GM19468 (cell line): ENCODE measurements around the gene PPP1R27.

Experiments
- ATAC-seq: cut with Tn5 transposase; IDR thresholded peaks from one replicate; pipeline ENCODE4 v1.9.1; 2021; ENCODE audit warnings: mild to moderate bottlenecking, moderate library complexity, moderate number of reproducible peaks; ENCODE audit not compliant: unreplicated experiment; ENCODE audit errors: extremely low read depth

PPP1R27 gene

DNA sequence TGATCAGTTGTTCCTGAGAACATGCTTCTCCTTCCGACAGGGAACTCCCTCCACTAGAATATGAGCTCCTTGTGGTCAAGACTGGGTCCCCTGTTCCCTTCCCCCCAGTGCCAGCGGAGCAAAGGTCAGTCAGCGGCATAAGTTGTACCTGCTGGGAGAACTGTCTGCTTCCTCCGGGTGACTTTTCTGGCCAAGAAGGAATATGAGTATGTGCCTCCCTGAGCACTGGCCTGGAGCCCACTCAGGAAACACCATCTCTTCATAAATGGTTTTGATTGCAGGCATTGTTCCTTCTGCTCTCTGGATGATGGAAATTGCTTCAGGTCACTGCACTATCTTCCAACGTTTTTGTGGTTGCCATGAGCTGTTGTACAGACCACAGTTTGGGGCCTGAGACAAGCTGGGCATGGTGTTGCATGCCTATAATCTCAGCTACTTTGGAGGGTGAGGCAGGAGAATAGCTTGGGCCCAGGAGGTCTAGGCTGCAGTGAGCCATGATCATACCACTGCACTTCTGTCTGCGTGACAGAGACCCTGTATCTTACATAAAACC lies 28.3 kb upstream of the PPP1R27 start:
- ATAC-seq, result no peak

DNA sequence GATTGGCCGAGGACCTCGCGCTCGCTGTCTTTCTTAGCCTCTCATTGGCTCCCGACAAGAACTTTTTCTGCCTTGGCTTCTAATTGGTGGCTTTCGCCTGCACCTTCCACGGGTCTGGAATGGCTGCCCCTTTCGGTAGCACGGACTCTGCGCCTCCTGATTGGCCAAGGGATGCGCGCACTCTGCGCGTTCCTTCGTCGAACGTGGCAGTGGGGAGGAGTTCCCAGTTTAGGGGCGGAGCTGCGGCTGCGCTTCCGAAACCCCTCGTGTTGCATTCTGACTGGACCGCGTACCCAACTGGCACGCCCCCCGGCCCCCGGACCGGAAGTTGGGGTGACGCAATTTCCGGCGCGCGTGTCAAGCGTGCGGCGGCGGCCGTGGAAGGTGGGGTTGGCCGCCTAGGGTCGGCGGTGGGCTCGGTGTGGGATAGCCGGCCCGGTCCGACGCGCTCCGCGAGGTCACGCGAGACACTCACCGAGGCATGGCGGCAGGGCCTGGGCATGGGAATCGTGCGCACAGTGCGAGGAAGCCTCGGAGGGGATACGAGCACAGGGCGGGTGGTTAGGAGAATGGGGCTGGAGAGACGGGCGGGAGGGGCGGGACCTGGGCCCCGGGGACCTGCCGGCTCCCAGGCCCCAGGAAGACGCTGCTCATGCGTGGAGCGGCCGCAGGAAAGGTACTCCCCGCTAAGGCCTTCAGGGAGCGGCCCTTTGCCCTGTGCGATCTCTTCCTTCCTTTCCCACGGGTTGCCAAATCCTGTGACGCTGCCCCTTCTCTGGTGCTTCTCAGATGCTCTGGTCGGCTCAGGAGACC lies 26.1 kb upstream of the PPP1R27 start:
- peak; percentile 74 for ATAC-seq

DNA sequence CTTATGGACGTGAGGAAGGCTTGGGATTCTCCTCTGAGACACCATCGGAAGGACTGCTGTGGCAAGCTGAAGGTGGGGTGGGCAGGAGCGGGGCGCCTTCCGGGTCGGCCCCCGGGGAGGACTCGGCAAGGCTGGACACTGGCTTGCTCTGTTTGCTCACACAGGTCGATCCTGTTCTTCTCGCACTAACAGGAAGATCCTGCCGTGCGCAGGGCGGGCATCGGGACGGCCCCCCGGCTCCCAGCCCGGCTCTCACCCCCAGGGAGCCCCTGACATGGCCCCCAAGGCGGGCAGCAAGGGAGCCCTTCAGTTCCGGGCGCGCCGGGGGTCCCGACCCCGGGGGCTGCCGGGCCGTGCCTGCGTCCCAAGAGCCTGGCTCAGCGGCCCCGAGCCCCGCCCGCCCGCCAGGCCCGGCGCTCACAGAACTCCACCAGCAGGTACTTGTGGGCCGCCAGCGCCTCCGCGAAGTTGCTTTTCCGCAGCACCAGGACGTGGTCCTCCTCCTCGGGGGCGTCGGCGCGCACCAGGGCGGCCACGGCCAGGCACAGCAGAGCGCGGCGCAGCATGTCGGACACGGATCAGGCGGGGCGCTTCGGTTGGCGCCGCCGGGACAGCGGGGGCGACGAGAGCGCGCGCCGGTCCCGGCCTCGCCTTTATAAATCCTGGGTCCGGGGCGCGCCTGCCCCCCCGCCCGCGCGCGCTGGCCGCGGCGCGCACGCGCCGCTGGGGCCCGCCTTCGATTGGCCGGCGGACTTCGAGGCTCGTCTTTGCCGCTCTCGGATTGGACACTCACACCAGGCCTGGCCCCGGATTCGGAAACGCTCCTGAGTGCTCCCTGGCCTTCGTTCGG lies 25.3 kb upstream of the PPP1R27 start, which contains the start of gene P4HB:
Gene P4HB (minus strand): TSS at position 630 of the 850 bp plus-strand sequence. CDS start 64 bp downstream, at position 566.
- peak; percentile 0 for ATAC-seq

DNA sequence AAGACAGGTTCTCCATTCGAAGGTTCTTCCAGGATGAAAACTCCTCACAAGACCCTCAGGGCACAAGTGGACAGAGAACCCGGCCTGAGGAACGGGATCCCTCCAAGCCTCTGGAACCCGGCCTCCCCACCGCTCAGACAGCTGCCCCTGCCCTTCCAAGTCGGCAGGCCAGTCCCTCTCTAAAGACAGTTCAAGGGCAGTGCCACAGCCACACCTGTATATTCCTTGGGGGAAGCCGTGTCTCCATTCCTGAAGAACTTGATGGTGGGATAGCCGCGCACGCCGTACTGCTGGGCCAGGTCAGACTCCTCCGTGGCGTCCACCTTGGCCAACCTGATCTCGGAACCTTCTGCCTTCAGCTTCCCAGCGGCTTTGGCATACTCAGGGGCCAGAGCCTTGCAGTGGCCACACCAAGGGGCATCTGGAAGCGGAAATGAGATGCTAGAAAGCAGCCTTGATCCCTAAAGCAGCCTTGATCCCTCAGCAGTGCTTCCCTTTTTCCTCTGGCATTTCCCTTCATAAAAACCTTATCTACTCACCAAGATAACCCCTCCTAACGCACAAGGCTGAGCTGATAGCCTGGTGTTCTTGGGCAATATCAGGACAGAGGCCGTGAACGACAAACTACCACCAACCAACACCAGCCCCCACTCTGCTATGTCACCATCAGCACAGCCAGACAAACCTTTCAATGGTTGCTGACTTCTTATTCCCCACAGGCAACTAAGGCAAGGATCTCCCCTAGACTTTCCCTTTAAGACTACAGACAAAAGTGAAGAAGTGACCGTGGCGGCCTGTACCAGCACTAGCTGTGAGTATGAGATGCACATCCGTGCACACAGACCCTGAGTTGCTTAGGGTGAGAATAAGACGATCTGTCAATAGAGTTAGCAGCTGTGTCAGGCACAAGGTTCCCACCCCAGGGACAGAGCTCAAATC lies 24.4 kb upstream of the PPP1R27 start:
- ATAC-seq, result no peak

- no peak for ATAC-seq
Measured at GRCh38 chr17:81858170-81858966, 23.5 kb upstream of the PPP1R27 start.

GRCh38 chr17:81854974-81855774 lies 20.3 kb upstream of the PPP1R27 start:
- ATAC-seq, result no peak

- ATAC-seq, result no peak
Measured at GRCh38 chr17:81852237-81852636, 17.4 kb upstream of the PPP1R27 start.

- no peak for ATAC-seq
Measured at GRCh38 chr17:81851423-81851822, 16.6 kb upstream of the PPP1R27 start.

DNA sequence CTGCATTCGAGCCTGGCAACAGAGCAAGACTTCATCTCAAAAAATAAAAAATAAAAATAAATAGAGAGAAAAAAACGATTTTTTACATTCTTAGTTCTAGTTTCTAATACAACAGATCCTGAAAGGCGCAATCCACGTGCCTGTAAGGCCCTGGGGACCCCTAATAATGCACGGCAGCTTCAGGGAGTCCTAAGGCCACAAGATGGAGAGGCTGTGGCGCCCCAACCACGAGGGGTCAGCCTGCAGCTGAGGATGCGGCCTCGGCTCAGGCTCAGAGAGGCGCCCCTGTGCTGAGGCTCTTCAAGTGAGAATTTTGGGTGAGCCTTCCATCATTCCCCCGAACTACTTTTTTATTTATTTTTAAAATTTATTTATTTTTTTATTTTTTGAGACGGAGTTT lies 14.6 kb upstream of the PPP1R27 start:
- ATAC-seq, result no peak

- ATAC-seq, result no peak
Measured at GRCh38 chr17:81846743-81847689, 12.2 kb upstream of the PPP1R27 start.

DNA sequence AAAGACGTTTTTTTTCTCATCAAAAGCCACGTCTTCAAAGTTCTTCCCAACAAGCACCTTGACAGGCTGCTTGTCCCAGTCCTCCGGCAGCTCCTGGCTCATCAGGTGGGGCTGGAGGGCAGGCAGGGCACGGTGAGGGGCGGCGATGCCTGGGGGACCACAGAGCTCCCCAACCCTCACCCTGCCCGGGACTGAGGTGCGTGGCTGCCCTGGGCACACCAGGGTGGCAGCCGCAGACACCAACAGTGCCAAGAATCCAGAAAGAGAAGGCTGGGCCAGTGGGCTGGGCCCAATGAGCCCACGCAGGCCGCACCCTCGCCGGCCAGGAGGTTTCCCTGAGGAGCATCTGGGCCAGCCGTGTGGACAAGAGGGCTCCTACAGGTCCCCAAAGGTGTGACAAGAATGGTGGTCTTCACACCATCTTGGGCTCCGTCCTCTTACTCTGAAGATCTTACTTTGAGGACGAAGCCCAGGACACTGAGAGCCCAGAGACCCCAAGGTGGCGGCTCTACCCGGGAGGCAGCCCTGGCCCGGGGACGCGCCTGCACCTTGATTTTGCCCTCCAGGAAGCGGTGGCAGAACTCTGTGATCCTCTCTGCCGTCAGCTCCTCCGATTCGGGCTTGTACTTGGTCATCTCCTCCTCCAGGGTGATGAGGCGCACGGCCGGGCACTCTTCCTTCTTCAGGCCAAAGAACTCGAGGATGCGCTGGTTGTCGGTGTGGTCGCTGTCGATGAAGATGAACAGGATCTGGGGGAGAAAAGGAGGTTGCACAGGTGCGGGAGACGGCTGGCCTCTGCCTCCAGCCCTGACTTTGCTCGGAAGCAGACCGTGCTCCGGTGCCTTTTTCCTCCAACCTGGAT lies 11.3 kb upstream of the PPP1R27 start:
- ATAC-seq, result no peak

- ATAC-seq, result no peak
Measured at GRCh38 chr17:81845361-81845760, 10.5 kb upstream of the PPP1R27 start.

GRCh38 chr17:81844887-81845286 lies 10.0 kb upstream of the PPP1R27 start:
- no peak for ATAC-seq

- ATAC-seq, result no peak
Measured at GRCh38 chr17:81844327-81844851, 9.5 kb upstream of the PPP1R27 start.

DNA sequence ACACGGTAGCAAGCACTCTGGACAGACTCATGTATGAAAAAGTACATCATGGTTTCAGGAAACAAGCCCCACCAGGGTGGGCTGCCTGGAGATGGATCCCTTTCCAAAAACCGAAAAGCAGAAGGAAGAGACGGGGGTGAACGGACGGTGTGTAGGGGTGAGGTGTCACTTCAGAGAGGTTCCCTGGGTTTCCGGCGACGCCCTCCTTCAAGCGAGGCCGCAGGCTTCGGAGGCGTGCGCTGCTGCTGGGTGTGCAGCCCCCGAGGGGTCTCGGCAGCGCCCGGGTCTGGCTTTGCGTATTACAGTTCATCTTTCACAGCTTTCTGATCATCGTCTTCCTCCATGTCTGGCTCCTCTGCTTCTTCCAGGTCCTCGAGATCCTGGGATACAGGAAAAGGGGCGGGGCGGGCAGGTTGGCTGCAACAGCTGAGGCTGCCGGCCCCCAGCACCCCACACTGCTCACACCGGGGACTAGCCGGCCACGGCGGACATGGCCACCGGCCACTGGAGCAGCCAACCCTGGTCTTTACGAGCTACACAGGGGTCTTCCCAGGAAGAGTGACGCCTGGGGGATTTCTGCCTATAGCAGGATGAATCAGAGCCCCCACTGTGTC lies 9.0 kb upstream of the PPP1R27 start:
- no peak for ATAC-seq
